GM18526 (cell line): Measurements from ENCODE around the gene AP3S2.

Experiments used
- POLR2A ChIP-seq: IDR thresholded peaks from 3 replicates; pipeline ENCODE4 v1.6.1; 2011; ENCODE audit not compliant: insufficient read length; ENCODE audit errors: extremely low read depth

AP3S2 gene

DNA sequence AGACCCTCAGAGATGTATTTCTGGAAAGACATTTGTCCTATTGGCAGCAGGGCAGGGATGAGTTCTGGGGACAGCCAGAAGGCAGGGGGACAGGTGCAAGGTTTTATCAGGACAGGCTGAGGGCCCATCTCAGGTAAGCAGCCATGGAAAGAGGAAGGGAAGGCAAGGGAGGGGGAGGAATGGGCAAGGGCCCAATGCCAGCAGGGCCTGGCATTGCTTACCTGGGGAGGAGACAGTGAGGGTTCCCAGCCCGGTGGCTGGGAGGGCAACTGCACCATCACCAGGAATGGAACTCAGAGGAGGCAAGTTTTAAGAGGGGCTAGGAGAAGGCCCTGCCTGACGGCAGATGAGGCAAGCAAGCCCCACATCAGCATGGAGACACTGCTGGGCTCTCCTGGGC lies 15.8 kb upstream of the AP3S2 start:
- TF ChIP-seq POLR2A = no peak

DNA sequence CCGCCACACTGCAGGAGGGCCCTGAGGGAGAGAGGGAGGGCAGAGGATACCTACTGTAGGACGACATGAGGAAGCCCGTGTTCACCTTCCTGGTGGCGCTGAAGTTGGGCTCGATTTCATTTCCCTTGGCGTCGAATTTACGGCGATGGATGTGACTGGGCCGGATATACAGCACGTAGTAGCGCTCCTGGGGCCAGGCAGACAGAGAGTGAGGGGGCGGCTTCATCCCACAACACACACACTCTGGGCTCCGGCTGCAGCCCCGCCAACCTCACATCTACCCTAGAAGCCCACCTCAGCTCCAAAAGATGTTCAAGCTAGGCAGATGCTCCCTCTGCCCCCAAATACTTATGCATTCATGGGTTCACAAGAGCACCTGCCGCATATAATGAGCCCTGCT lies 14.4 kb upstream of the AP3S2 start:
- no peak for TF ChIP-seq POLR2A

DNA sequence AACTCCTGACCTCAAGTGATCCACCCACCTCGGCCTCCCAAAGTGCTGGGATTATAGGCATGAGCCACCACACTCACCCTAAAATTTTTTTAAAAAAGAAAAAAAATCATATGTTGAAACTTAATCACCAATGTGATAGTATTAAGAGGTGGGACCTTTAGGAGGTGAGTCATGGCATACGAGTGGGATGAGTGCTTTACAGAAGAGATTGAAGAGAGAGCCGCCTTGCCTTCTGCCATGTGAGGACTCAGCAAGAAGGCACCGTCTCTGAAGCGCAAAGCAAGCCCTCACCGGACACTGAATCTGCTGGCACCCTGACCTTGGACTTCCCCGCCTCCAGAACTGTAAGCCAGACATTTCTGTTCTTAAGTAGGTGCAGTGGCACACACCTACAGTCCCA lies 13.5 kb upstream of the AP3S2 start:
- no peak for TF ChIP-seq POLR2A

DNA sequence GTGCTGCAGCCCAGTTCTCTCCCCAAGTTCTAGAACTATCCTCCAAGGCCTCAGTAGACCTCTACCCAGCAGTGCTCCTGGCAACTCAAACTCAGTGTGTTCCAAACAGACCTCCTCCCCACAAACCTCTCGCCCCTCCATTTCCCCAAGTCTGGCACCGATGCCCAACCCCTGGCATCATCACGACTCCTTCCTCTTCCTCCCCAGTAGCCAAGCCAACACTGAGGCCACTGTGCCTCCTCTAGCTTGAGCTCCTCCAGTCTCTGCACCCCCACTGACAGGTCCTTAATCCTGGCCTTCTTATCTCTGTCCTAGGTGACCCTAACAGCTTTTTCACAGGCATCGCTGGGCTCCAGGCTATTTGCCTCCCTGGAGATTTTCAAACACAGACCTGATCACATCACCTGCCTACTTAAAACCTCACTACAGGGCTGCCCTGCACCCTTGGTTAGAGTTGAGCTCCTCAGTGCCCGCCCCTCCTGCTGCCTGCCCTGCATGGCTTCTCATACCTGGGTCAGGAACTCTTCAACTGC lies 12.1 kb upstream of the AP3S2 start:
- TF ChIP-seq POLR2A = no peak

DNA sequence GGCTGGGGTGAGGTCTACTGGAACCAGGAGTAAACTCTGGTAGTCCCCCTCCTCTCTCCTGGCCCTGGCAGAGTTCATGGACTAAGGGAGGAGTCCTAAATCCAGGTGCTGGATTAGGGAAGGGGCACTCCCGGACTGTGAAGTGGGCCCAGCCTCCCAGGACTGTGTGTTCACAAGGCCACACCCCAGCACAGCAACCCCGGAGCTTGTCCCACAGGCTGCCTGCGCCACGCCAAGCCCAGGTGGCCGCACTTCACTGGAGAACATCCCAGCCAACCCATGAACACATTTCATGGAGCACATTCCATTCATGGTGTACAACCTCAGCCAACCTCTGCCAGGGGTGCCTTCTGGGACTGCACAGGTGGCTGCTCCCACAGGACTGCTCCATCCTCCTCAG lies 10.7 kb upstream of the AP3S2 start:
- no peak for TF ChIP-seq POLR2A

DNA sequence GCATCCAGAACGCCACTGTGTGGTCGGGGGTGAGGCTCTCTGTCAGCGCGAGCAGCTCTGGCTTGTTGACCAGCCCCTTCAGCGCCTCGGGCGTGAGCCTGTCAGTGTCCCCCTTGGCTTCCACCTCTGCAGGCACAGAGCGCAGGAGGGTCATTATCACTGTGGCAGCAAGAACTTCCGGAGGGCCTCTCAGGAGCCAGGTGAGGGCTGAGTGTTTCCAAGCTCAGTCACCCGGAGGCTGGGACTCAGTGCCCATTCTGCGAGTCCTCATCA lies 10.0 kb upstream of the AP3S2 start:
- TF ChIP-seq POLR2A = no peak

DNA sequence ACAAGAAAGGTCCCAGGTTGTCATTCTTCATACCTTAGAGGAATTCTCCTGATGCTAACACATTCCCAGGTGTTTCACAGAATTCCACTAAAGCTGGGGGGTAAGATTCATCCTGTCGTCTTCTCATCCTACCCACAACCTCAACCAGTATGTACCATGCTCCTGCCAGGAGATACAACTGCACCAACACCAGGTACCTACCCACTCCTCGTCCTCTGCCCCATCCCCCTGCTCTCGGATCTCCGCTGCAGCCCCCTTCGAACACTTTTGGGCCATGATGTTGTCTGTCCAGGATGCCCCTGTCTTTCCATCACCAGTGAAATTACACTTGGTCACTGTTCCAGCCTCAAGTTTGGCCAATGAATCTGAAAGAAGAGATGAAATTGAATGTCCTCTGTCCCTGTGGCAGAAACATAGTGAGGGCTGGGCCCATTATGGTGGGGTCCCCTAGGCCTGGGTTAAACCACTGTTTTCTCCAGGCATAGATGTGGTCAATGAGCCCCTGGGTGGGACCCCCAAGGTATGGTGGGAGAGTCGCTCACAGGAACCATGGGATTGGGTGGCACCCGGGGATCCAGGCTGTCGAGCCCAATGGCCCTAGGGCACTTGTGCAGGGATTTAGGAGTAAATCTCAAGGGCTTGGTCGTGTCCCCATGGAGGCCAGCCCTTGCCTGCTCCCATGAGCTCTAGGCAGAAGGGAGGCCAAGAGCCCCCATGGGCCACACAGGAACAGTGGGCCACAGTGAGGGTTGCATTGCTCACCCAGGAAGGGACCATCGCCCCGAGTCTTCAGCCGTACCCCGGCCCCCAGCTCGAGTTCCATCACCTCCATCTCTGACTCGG lies 9.4 kb upstream of the AP3S2 start:
- TF ChIP-seq POLR2A = no peak

DNA sequence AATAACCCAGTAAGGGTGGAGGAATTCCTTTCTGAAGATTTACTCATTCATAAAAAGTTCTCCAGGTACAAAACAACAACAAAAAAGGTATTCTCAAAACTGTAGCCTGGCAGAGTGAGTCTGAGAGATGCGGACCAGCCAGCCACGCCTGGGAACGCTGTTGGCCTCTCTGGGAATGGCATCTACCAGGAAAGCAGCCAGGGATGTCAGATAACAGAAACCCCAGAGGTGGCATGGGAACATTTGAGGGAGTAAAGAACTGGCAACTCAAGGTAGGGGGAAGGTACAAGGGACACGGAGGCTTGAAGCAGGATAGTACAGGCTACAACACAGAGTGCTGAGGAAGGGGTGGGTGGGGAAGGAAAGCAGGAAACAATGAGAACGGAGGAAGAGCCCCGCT lies 7.1 kb upstream of the AP3S2 start:
- TF ChIP-seq POLR2A = no peak

DNA sequence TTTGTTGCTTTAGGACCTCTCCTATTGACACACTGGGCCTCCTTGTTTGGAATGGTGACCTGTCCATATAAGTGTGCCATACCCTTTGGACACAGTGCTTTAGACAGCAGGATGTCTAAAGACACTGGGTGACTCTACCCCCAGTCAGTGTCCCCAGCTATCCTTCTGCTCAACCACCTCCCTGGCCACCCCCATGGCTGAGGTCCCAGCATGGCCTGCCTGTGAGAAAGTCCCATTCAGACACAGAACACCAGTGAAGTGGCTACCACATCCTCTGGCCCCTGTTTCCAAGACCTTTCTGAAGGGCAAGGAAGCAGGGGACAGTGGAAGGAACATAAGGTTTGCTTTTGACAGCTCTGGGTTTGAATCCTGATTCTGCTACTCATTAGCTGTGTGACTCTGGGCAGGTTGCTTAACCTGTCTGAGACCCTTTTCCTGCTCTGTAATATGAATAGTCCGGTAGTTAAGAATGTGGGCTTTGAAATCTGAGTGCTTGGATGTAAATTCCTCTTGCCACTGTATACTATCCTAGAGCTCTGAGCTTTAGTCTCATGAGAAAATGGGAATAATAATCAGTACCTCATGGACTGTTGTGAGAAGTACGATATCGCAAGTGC lies 6.3 kb upstream of the AP3S2 start:
- no peak for TF ChIP-seq POLR2A

DNA sequence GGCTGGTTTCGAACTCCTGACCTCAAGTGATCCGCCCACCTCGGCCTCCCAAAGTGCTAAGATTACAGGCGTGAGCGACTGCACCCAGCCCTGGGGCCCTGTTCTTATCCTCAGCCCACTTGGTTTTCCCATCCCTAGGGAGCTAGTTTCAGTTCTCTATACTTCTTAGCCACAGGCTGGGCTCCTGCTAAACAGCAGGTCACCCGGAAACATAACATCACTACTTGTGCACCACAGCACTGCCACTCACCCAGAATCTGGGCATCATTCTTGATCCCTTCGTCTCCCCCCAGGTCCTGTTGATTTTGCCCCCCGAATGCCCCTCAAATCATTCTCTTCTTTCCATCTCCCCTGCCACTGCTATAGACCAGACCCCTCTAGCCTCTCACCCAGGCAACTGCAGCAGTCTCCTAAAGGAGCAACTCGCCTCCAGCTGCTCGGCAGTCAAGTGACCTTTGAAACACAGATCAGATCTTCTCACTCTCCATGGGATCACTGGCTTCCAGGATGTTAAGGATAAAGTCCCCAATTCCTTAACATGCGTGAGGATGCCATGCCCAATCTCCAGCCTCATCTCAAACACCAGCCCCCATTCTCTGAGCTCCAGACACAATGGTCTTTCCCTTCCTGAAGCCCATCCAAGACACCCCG lies 5.6 kb upstream of the AP3S2 start:
- TF ChIP-seq POLR2A = no peak

DNA sequence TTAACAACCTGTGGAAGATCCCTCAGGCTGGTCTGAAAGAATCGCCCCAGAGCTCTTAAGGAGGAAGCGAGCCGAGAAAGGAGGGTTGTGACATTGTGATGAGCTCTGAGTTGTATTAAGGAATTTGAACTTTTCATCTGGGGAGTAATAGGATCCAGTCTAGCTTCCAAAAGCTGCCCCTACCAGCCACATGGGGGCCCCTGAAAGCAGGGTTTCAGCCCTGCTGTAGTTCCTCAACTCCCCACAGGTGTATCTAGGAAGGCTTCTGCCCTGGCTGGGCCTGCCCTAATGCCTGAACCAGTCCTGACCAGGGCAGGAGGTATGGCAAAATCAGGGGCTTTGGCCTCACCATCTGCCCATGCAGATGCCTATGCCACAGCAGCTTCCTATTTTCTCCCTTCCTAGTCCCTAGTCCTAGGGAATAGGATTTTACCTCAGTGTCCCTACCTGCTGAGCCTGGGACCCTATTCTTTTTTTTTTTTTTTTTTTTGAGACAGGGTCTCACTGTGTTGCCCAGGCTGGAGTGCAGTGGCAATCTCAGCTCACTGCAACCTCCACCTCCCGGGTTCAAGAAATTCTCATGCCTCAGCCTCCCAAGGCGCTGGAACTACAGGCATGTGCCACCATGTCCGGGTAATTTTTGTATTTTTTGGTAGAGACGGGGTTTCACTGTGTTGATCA lies 5.0 kb upstream of the AP3S2 start:
- no peak for TF ChIP-seq POLR2A

DNA sequence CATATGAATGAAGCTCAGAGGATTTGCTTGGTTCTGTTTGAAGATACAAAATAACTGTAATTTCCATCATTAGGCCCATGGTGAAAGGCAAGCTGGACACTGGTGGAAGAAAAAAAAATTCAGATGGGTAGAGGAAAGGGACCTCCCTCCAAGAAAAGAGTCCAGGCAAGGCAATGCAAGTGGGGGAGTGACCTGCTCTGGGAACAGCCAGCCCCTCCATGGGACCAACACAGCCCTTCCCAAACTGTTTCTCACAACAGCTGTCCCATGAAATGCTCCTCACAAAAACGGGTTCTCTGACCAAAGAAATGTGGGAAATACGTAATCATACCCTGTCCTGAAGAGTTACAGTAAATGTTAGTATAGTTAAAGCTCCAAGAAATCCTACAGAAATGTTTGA lies 4.4 kb upstream of the AP3S2 start:
- no peak for TF ChIP-seq POLR2A

DNA sequence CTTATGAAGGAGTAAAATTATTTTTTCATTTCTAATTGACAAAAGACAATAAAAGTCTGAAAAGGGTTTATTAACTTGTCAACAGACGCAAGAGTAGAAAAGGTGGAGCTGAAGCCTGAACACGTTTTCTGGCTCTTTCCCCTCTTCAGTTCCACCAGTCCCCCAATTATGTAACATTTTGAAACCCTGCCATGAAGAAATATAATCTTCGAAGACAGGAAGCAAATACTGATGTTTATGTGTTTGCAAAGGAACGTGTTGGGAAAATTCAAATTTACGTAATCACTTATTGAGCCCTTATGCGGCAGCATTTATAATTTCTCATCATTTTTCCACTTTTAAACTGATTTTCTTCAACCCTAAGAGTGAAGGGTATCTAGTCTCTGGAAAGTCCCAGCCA lies 767 bp downstream of the AP3S2 start:
- no peak for TF ChIP-seq POLR2A

DNA sequence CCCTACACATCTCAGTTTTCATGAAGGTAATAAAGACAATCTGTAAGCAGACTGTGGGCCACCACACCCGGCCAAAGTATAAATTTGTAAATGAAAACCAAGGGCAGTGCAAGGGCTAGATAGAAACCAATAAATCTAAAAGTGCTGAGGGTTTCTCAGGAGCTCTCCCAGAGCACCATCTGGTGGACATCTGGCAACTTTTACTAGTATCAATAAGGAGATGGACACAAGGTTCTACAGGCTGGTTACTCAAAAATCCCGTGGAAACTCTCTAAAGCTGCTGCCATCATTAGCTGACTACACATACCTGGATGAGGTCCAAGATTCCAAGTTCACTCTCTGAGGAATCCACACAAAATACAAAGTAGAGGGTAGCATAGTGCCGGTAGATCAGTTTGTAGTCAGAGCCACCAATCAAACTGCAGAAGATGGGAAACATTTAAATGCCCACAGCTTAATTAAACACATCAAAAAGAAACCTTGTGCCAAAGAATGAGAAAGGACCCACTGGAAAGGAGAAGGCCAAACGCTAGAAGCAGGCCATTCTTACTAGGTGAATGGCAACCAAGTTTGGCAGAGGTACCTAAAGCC lies 5.5 kb downstream of the AP3S2 start:
- TF ChIP-seq POLR2A = no peak

DNA sequence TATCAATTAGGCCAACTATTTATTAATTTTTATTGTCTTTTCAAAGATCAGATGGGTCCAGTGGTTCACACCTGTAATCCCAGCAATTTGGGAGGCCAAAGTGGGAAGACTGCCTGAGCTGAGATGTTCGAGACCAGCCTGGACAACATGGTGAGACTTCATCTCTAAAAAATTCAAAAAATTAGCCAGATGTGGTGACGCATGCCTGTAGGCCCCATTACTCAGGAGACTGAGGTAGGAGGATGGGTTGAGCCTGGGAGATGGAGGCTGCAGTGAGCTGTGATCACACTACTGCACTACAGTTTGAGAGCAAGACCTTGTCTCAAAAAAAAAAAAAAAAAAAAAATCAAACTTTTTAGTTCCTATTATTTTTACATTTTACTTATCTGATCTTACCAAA lies 8.2 kb downstream of the AP3S2 start:
- no peak for TF ChIP-seq POLR2A
